HFFc6 (cell line): ENCODE measurements around the gene ADD3. TPM values are rescaled to one million over a fixed set of nuclear protein-coding genes. Genes with fewer than 3 reads are reported as not detected.
A peak's percentile ranks its signal among the peaks of the same experiment; 100 is the strongest.

Source experiments
- DNase-seq: peaks from one replicate; pipeline ENCODE4 v3.0.0-alpha.2; 2018
- H3K27ac Mint-ChIP-seq: 2 replicates; pipeline ENCODE4 v1.8.0; 2020; ENCODE audit warnings: mild to moderate bottlenecking, mixed read lengths
- H3K27me3 Mint-ChIP-seq: 2 replicates; pipeline ENCODE4 v1.8.0; 2021; ENCODE audit warnings: mild to moderate bottlenecking, moderate library complexity, mixed read lengths; ENCODE audit not compliant: insufficient read depth
- H3K36me3 Mint-ChIP-seq: 2 replicates; pipeline ENCODE4 v1.8.0; 2021; ENCODE audit warnings: low read depth, mixed read lengths
- H3K4me1 Mint-ChIP-seq: 2 replicates; pipeline ENCODE4 v1.8.0; 2020; ENCODE audit warnings: low read depth, mixed read lengths
- H3K4me3 Mint-ChIP-seq: 2 replicates; pipeline ENCODE4 v1.8.0; 2020; ENCODE audit warnings: mild to moderate bottlenecking, moderate library complexity, mixed read lengths
- H3K9me3 Mint-ChIP-seq: 2 replicates; pipeline ENCODE4 v1.8.0; 2020; ENCODE audit warnings: mild to moderate bottlenecking, mixed read lengths
- total RNA-seq, 6 experiments: library from RNA; stranded (reverse); fragmentation: NEBNext Ultra II Directional; extraction: Animal tissue kit (Norgen Biotek cat#: 25700); gene quantifications; 2 replicates in 1 of 6; 3 replicates in 5 of 6; pipeline ENCODE4 v1.2.3, GENCODE V29; 2021
- TF ChIP-seq, protein P1 (sequence below): fragments of 200-600 bp; sonication (generic); IDR thresholded peaks from 2 replicates; pipeline ENCODE4 v1.5.0; 2021; ENCODE audit warnings: antibody characterized with exemption, mild to moderate bottlenecking

Gene ADD3
- total RNA-seq, 6 experiments from 2014 or later = 46.4 to 57.4 (median 51.5) TPM

DNA sequence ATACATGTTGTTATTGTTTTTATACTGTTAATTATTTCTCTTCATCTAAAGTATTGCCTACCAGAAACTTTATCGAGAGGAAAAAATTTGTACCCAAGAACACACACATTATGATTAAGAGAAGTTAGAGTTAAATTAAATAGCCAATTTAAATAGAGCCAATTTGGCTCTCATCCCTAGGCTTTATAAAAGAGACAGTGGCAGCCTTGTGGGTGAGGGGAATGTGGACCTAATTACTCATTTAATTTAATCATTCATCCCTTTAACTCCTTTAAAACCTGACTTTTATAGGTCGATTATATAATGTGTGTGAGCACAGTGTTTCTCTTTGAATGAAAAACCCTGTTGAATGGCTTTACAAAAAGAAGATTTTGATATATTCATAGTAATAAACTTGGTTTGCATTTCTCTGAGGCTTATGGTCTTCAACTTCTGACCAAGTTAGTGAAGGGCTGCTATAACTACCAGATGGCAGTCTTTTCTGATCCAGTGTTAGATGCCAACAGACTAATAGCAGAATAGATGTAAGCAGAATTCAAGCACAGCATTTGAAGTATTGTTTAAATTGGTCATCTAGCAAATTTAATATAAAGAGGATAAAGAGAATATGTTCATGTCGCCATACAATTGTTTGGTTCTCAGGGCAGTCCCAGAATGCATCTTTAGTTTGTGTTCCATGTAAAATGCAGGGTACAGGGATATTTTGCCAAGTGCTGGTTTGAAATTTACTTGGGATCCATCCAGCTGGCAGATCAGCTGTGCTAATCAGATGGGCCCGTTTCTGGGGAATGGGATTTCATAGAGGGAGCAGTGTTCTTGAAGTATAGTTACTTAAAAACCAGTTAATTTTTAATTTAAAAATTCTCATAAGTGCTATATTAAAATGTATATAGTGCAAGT, 25.3 kb downstream of the ADD3 start:
- TF ChIP-seq, protein P1, sequence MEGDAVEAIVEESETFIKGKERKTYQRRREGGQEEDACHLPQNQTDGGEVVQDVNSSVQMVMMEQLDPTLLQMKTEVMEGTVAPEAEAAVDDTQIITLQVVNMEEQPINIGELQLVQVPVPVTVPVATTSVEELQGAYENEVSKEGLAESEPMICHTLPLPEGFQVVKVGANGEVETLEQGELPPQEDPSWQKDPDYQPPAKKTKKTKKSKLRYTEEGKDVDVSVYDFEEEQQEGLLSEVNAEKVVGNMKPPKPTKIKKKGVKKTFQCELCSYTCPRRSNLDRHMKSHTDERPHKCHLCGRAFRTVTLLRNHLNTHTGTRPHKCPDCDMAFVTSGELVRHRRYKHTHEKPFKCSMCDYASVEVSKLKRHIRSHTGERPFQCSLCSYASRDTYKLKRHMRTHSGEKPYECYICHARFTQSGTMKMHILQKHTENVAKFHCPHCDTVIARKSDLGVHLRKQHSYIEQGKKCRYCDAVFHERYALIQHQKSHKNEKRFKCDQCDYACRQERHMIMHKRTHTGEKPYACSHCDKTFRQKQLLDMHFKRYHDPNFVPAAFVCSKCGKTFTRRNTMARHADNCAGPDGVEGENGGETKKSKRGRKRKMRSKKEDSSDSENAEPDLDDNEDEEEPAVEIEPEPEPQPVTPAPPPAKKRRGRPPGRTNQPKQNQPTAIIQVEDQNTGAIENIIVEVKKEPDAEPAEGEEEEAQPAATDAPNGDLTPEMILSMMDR = no peak
- Mint-ChIP-seq H3K36me3 (no peaks in the 10 kb centered on the region), H3K4me3 (no peak overlapping the region; the same call in 1 of the 2 replicates), H3K9me3 (no peaks in the 10 kb centered on the region), H3K27me3 (peaks cover 2% of the 10 kb centered on the region; the same call in 1 of the 2 replicates), H3K27ac (no peak overlapping the region), H3K4me1 (peaks cover 39% of the 10 kb centered on the region)
- no peak for DNase-seq

DNA sequence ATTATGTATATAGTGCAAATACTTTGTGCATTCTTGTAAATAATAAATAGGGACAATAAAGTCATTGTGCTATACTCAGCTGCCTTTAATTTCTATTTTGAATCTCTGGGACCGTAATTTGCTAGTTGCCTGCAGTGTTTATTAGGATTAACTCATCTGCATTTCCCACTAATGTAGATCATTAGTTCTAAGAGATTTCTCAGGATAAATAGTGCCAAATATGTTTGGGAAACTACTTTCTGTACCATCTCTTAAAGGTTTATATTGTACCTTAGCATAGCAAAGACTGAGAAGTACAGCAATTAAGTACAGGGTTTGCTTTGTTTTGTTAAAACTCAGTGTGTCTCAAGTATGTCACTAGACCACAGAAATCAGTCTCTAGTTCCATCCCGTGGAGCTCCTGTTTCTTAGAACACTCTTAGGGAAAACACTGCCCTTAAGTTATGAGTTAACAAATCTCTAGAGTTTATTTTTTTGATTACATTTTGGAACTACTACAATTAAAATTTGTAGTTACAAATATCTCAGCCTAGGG, 26.0 kb downstream of the ADD3 start:
- no peaks in the 10 kb centered on the region for H3K9me3 Mint-ChIP-seq
- H3K4me3 Mint-ChIP-seq = no peak overlapping the region; the same call in 1 of the 2 replicates
- peaks cover 39% of the 10 kb centered on the region for H3K4me1 Mint-ChIP-seq
- TF ChIP-seq, protein P1 = no peak
- DNase-seq = no peak
- H3K27ac Mint-ChIP-seq = no peak overlapping the region
- peaks cover 2% of the 10 kb centered on the region; the same call in 1 of the 2 replicates for H3K27me3 Mint-ChIP-seq
- no peaks in the 10 kb centered on the region for H3K36me3 Mint-ChIP-seq

DNA sequence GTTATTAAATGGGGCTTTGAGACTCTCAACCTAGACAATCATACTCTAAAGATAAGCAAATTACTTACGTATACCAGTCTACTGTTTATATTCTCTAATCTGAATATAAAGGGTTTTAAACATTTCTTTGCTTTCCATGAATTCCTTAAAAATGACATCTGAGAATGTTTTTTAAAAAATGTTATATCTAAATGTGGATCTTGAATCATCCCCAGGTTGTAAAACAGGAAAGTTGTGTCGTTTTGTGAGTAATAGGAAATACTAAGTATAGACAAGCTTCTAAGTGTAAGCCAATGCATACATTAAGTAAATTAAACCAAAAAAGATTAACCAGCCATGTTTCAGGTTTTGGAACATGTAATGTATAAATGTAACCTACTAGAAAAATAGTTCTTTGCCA, 26.8 kb downstream of the ADD3 start:
- H3K36me3 Mint-ChIP-seq = no peaks in the 10 kb centered on the region

DNA sequence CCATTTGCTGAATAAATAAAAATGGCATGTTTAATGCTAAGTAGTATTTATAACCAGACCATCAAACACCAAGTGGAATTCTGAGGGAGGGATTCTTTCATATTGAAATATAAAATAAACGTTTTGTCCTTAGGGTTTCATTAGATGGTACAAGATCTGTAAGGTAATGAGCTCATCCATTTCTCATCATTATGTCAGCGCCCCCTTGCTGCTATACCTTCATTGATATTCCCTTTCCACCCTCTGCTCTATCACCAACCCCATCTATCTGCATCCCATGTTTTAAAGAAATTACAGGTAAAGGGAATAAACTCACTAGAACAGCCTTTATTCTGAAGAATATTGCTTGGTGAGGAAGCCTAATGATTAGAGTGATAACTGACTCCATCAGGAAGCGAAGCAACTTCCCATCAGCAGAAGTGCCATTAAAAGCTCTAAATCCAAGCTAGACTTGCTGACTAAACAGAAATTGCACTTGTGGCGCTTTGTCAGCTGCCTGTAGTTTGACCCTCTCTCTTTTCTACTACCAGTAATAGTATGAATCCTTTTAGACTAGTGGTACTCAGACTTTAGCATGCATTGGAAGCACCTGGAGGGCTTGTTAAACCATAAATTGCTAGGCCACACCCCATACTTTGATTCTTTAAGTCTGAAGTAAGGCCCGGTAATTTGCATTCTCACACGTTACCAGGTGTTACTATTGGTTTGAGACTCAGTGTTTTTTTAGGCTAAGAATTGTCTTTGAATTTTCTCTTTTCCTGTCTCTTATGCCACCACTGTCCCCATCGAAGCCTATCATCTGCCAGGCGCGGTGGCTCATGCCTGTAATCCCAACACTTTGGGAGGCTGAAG, 27.5 kb downstream of the ADD3 start:
- no peaks in the 10 kb centered on the region for H3K9me3 Mint-ChIP-seq
- H3K36me3 Mint-ChIP-seq = no peaks in the 10 kb centered on the region
- TF ChIP-seq, protein P1 = peak; percentile 51; the same call in 1 of the 2 replicates
- no peak for DNase-seq
- peak overlapping the region; percentile 21; the same call in 1 of the 2 replicates for H3K27ac Mint-ChIP-seq
- H3K4me1 Mint-ChIP-seq = peaks cover 40% of the 10 kb centered on the region
- H3K27me3 Mint-ChIP-seq = peaks cover 2% of the 10 kb centered on the region; the same call in 1 of the 2 replicates
- H3K4me3 Mint-ChIP-seq = peak overlapping the region; percentile 34; the same call in 1 of the 2 replicates

More for the DNA sequence above, 26.8 kb downstream of the ADD3 start:
- Mint-ChIP-seq H3K4me1 (peaks cover 39% of the 10 kb centered on the region), H3K27me3 (peaks cover 2% of the 10 kb centered on the region; the same call in 1 of the 2 replicates), H3K4me3 (peak overlapping the region; percentile 34; the same call in 1 of the 2 replicates), H3K9me3 (no peaks in the 10 kb centered on the region), H3K27ac (peak overlapping the region; percentile 21; the same call in 1 of the 2 replicates)
- TF ChIP-seq, protein P1 = no peak
- DNase-seq = peak; percentile 25

DNA sequence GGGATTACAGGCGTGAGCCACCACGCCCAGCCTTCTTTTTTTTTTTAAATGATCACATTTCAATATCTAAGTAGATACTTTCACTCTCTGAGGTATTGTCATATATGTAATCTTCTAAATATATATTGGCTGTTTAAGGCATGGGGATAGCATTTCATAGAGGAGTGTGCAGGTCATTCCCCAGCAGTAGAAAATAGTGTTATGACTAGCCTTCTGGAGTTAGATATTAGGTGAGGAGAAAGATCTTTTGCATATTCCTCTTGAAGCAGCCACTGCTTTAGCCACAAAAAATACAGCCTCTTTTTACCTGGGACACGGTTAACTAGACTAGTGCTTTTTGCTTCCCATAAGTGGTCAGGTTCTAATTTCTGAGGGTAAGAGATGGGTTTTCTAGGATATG, 28.9 kb downstream of the ADD3 start:
- TF ChIP-seq, protein P1 = no peak
- Mint-ChIP-seq H3K27ac (no peak overlapping the region), H3K4me1 (peaks cover 53% of the 10 kb centered on the region), H3K9me3 (no peaks in the 10 kb centered on the region), H3K27me3 (peaks cover 2% of the 10 kb centered on the region; the same call in 1 of the 2 replicates), H3K4me3 (no peak overlapping the region), H3K36me3 (no peaks in the 10 kb centered on the region)
- no peak for DNase-seq
